HCT116 (cell line): ENCODE measurements around the gene SFXN4. TPM values are rescaled to one million over a fixed set of nuclear protein-coding genes. Genes with fewer than 3 reads are reported as not detected.
A peak's percentile ranks its signal among the peaks of the same experiment; 100 is the strongest.

Source experiments
- ATAC-seq: fragments of 200-7000 bp; cut with Tn5 transposase; 2 replicates; pipeline ENCODE4 v1.9.1; 2020; ENCODE audit warnings: mild to moderate bottlenecking, moderate library complexity
- BruUV-seq: library from RNA; stranded (reverse); fragments of 400-500 nt; replicated peaks from 2 replicates; lab custom pipeline; 2021; lab: Mats Ljungman, UMichigan
- CTCF ChIA-PET: fragments of 300-600 bp; sonication (Branson Sonifier 250); formaldehyde crosslinking; loops from one replicate; lab custom pipeline; 2021; ENCODE audit warnings: antibody characterized with exemption; lab: Charles Lee
- POLR2A ChIA-PET: fragments of 300-600, 350-600 bp; sonication (Branson Sonifier 250); formaldehyde crosslinking; loops from one replicate; lab custom pipeline; 2021; ENCODE audit warnings: antibody characterized with exemption; lab: Charles Lee
- RAD21 ChIA-PET, 2 experiments: fragments of 300-600 bp; sonication (Branson Sonifier 250); formaldehyde crosslinking; loops; one replicate each; lab custom pipeline; 2023; ENCODE audit warnings: low total read pairs in 2 of 2; ENCODE audit not compliant: uncharacterized antibody in 2 of 2, unreplicated experiment in 2 of 2, low non-redundant PET in 1 of 2; lab: Charles Lee
- DNase-seq: peaks from one replicate; pipeline ENCODE4 v3.0.0-alpha.2; 2010; ENCODE audit warnings: low read depth, low spot score
- H2AFZ ChIP-seq: fragments of 200-600 bp; shearing (Covaris generic), sonication (generic); 2 replicates; pipeline ENCODE4 v1.6.1; 2017; ENCODE audit warnings: low read depth, mixed run types, mixed read lengths, antibody characterized with exemption, low read length; ENCODE audit not compliant: poor library complexity, severe bottlenecking
- H3K27ac ChIP-seq: 2 replicates; pipeline ENCODE4 v1.5.1; 2012; ENCODE audit warnings: low read depth, low read length
- H3K27me3 ChIP-seq: fragments of 200-600 bp; sonication (generic); 2 replicates; pipeline ENCODE4 v1.6.1; 2016; ENCODE audit warnings: mixed run types, low read length, mixed read lengths; ENCODE audit not compliant: insufficient read depth
- H3K36me3 ChIP-seq, 2 experiments: fragments of 200-500 bp in 1 of 2; fragments of 200-600 bp in 1 of 2; sonication (Bioruptor generic) in 1 of 2; sonication (generic) in 1 of 2; 2 replicates each; pipeline versions ENCODE4 v1.5.1 to v1.6.1; 2014 to 2016; ENCODE audit warnings: low read length in 2 of 2, inconsistent platforms in 1 of 2, mixed read lengths in 1 of 2, mixed run types in 1 of 2; ENCODE audit not compliant: insufficient read depth in 2 of 2, control insufficient read depth in 1 of 2
- H3K4me1 ChIP-seq, 2 experiments: fragments of 200-600 bp in 1 of 2; sonication (generic) in 1 of 2; 2 replicates each; pipeline versions ENCODE4 v1.5.1 to v1.6.1; 2012 to 2017; ENCODE audit warnings: low read length in 2 of 2, inconsistent platforms in 1 of 2, mild to moderate bottlenecking in 1 of 2, mixed read lengths in 1 of 2, mixed run types in 1 of 2, moderate library complexity in 1 of 2; ENCODE audit not compliant: insufficient read depth in 2 of 2, control insufficient read depth in 1 of 2
- H3K4me2 ChIP-seq: fragments of 200-600 bp; sonication (generic); 2 replicates; pipeline ENCODE4 v1.6.1; 2017; ENCODE audit warnings: mixed run types, low read length, mixed read lengths
- H3K4me3 ChIP-seq, 2 experiments: fragments of 200-600 bp in 1 of 2; sonication (generic) in 1 of 2; replicated peaks in 1 of 2; 2 replicates each; pipeline ENCODE4 v1.5.1; 2011 to 2016; ENCODE audit warnings: low read length in 2 of 2, control low read depth in 1 of 2, low read depth in 1 of 2, mild to moderate bottlenecking in 1 of 2, mixed read lengths in 1 of 2, mixed run types in 1 of 2
- H3K79me2 ChIP-seq: fragments of 200-600 bp; sonication (generic); 2 replicates; pipeline ENCODE4 v1.6.1; 2017; ENCODE audit warnings: mild to moderate bottlenecking, mixed run types, low read length, moderate library complexity, mixed read lengths; ENCODE audit not compliant: insufficient read depth
- H3K9ac ChIP-seq: fragments of 200-600 bp; sonication (generic); 2 replicates; pipeline ENCODE4 v1.6.1; 2016; ENCODE audit warnings: low read length, mixed read lengths
- H3K9me2 ChIP-seq: fragments of 200-600 bp; sonication (generic), shearing (Covaris generic); 2 replicates; pipeline ENCODE4 v1.6.1; 2017; ENCODE audit warnings: mixed run types, mild to moderate bottlenecking, moderate library complexity; ENCODE audit not compliant: insufficient read depth
- H3K9me3 ChIP-seq, 2 experiments: fragments of 200-500 bp in 1 of 2; fragments of 200-600 bp in 1 of 2; sonication (Bioruptor generic) in 1 of 2; sonication (generic) in 1 of 2; 2 replicates each; pipeline ENCODE4 v1.6.1; 2014 to 2017; ENCODE audit warnings: low read length in 2 of 2, mixed read lengths in 2 of 2, inconsistent platforms in 1 of 2, low read depth in 1 of 2, mild to moderate bottlenecking in 1 of 2, mixed run types in 1 of 2, moderate library complexity in 1 of 2; ENCODE audit not compliant: control insufficient read depth in 1 of 2, insufficient read depth in 1 of 2
- H4K20me1 ChIP-seq: fragments of 200-600 bp; sonication (generic), shearing (Covaris generic); 2 replicates; pipeline ENCODE4 v1.6.1; 2017; ENCODE audit warnings: mixed run types, mild to moderate bottlenecking, moderate library complexity; ENCODE audit not compliant: insufficient read depth
- CBX3 ChIP-seq: IDR thresholded peaks from 2 replicates; pipeline ENCODE4 v1.6.1; 2012; ENCODE audit warnings: low read depth
- EZH2 ChIP-seq: fragments of 200-600 bp; sonication (generic); IDR thresholded peaks from 2 replicates; pipeline ENCODE4 v1.6.1; 2017; ENCODE audit warnings: antibody characterized with exemption, mixed run types
- EZH2phosphoT487 ChIP-seq: fragments of 200-600 bp; IDR thresholded peaks from 2 replicates; pipeline ENCODE4 v1.6.1; 2018; ENCODE audit warnings: antibody characterized with exemption, borderline replicate concordance
- POLR2A ChIP-seq: IDR thresholded peaks from 2 replicates; pipeline ENCODE4 v1.7.0; 2011; ENCODE audit warnings: borderline replicate concordance; ENCODE audit not compliant: insufficient read depth, insufficient read length; ENCODE audit errors: extremely low read depth
- RAD21 ChIP-seq: IDR thresholded peaks from 2 replicates; pipeline ENCODE4 v1.6.1; 2012; ENCODE audit warnings: low read depth, mild to moderate bottlenecking
- TCF7L2 ChIP-seq: IDR thresholded peaks from 2 replicates; pipeline ENCODE4 v1.7.0; 2011; ENCODE audit warnings: borderline replicate concordance, inconsistent platforms; ENCODE audit not compliant: insufficient read depth, insufficient read length; ENCODE audit errors: extremely low read depth
- YY1 ChIP-seq: IDR thresholded peaks from 2 replicates; pipeline ENCODE4 v1.6.1; 2011; ENCODE audit warnings: low read length, low read depth, moderate library complexity, mild to moderate bottlenecking; ENCODE audit not compliant: insufficient replicate concordance; ENCODE audit errors: extremely low read depth
- ZFX ChIP-seq: fragments of 450-650 bp; IDR thresholded peaks from 2 replicates; pipeline ENCODE4 v1.6.1; 2017
- intact Hi-C: fragments of 100-400 bp; cut with micrococcal nuclease; formaldehyde crosslinking; loops from 2 replicates; pipeline ENCODE4 v1.10.0; 2022
- total RNA-seq: library from RNA; stranded (reverse); gene quantifications from one replicate; pipeline ENCODE4 v1.2.1, GENCODE V29; 2021; ENCODE audit not compliant: unreplicated experiment
- TF ChIP-seq, protein P1 (sequence below), 3 experiments: fragments of 200-600 bp in 1 of 3; sonication (generic) in 1 of 3; IDR thresholded peaks in 2 of 3; conservative IDR thresholded peaks in 1 of 3; 2 replicates each; pipeline ENCODE4 v1.5.1; 2012 to 2017; ENCODE audit warnings: low read depth in 2 of 3, low read length in 2 of 3, antibody characterized with exemption in 1 of 3, borderline replicate concordance in 1 of 3, control low read depth in 1 of 3, mild to moderate bottlenecking in 1 of 3, mixed read lengths in 1 of 3, mixed run types in 1 of 3, moderate library complexity in 1 of 3; ENCODE audit not compliant: insufficient read depth in 1 of 3
- TF ChIP-seq, protein P2 (sequence below): IDR thresholded peaks from 2 replicates; pipeline ENCODE4 v1.6.1; 2012

The SFXN4 gene
- total RNA-seq, 1 experiment from 2014 or later, result 58.2 TPM

DNA sequence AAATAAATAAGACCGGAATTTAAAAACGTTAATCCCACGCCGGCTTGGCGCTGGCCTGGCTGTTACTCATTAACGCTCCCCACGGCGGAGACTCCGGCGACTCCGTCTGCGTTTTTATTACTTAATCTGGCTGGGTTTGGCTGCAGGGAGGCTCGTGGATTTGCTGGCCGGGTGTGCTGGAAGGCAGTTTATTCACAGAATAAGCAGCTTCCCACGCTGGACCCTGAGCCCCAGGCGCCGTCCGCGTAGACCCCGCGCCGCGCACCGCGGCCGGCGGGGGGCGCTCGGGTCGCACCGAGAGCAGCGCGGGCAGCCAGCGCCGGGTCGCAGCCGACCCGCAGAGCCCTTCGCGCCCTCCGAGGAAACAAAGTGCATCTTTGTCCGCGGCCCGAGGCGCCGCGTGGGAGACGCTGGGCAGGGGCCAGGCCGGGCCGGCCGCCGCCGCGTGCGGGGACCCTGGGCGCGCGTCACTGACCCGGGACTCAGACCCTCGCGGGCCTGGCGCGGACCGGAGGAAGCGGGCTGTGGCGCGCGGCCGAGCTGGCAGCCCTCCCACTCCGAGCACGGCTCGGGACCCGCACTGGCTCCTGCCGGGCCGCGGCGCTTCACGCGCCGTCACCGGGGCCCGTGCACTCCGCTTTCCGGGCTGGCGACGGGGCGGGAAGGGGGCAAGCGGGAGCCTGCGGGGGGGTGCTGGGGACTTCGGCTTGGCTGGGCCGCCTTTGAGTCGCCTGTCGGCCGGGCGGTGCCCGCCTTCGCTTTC lies 41.3 kb upstream of the SFXN4 start:
- Histone ChIP-seq H3K4me2 (peak overlapping the region; percentile 92), H3K4me3 (peak overlapping the region; percentile 48 to 69), H3K9me2 (no peaks in the 10 kb centered on the region), H3K27me3 (no peaks in the 10 kb centered on the region), H3K36me3 (no peaks in the 10 kb centered on the region), H4K20me1 (no peaks in the 10 kb centered on the region), H3K9me3 (no peaks in the 10 kb centered on the region), H3K4me1 (peaks cover 20 to 36% of the 10 kb centered on the region in 2 experiments; a peak in 3 of 4 replicates), H3K27ac (peak overlapping the region; percentile 84), H3K79me2 (no peaks in the 10 kb centered on the region), H2AFZ (no peak overlapping the region), H3K9ac (peak overlapping the region; percentile 73)
- intact Hi-C loops, result loop anchor here (1.0 to 5.0 kb wide), 3 partner anchors 111 to 391 kb away; partner anchors contain the start of gene TIAL1
- ChIA-PET RAD21 (interaction anchor here (0.6 to 2.4 kb wide), 14 partner anchors 47 to 283 kb away, joined by 3 to 12 read pairs (median 3); no protein-coding TSS in a partner anchor), POLR2A (interaction anchor here (0.6 to 1.8 kb wide), 12 partner anchors 9 to 666 kb away, joined by 3 to 10 read pairs (median 3); partner anchors contain the start of genes MCMBP, RGS10 and TIAL1), CTCF (interaction anchor here (0.7 to 4.3 kb wide), 24 partner anchors 8 to 336 kb away, joined by 3 to 37 read pairs (median 6); partner anchors contain the start of gene RGS10)
- no peak for DNase-seq
- peak; percentile 72 for ATAC-seq
- TF ChIP-seq EZH2phosphoT487, result no peak
- no peak for TF ChIP-seq TCF7L2
- peak; percentile 24 for TF ChIP-seq YY1
- TF ChIP-seq EZH2, result no peak
- TF ChIP-seq, protein P1, sequence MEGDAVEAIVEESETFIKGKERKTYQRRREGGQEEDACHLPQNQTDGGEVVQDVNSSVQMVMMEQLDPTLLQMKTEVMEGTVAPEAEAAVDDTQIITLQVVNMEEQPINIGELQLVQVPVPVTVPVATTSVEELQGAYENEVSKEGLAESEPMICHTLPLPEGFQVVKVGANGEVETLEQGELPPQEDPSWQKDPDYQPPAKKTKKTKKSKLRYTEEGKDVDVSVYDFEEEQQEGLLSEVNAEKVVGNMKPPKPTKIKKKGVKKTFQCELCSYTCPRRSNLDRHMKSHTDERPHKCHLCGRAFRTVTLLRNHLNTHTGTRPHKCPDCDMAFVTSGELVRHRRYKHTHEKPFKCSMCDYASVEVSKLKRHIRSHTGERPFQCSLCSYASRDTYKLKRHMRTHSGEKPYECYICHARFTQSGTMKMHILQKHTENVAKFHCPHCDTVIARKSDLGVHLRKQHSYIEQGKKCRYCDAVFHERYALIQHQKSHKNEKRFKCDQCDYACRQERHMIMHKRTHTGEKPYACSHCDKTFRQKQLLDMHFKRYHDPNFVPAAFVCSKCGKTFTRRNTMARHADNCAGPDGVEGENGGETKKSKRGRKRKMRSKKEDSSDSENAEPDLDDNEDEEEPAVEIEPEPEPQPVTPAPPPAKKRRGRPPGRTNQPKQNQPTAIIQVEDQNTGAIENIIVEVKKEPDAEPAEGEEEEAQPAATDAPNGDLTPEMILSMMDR (IDR thresholded peaks at IDR 0.05 in 2 of 3, conservative IDR thresholded peaks at IDR 0.05 in 1 of 3; ENCODE audit: borderline replicate concordance in 1 of 3, insufficient read depth in 1 of 3, low read depth in 2 of 3, low read length in 2 of 3), result peak; percentile 62 to 87 (median 69)
- peak; percentile 7 for TF ChIP-seq POLR2A
- TF ChIP-seq, protein P2, sequence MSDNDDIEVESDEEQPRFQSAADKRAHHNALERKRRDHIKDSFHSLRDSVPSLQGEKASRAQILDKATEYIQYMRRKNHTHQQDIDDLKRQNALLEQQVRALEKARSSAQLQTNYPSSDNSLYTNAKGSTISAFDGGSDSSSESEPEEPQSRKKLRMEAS, result peak; percentile 4; the same call in 1 of the 2 replicates
- TF ChIP-seq ZFX, result peak; percentile 88
- peak; percentile 84 for TF ChIP-seq RAD21
- no peak for TF ChIP-seq CBX3
- no TSS peak for BruUV-seq
